IMR-90 (cell line): ENCODE data around the gene TAGLN2. TPM values are rescaled to one million over a fixed set of nuclear protein-coding genes. Genes with fewer than 3 reads are reported as not detected.

Source experiments
- ATAC-seq: fragments of 200-7000 bp; cut with Tn5 transposase; 2 replicates; pipeline ENCODE4 v1.9.1; 2020; ENCODE audit warnings: low read depth, mild to moderate bottlenecking, moderate library complexity
- BruUV-seq: library from RNA; stranded (reverse); fragments of 400-500 nt; replicated peaks from 2 replicates; lab custom pipeline; 2021; lab: Mats Ljungman, UMichigan
- CTCF ChIA-PET: fragments of 300-600 bp; formaldehyde crosslinking; extraction: SDS; loops from one replicate; lab custom pipeline; 2021; ENCODE audit warnings: antibody characterized with exemption; lab: Yijun Ruan, JAX
- POLR2A ChIA-PET: fragments of 300-600 bp; sonication (Branson Sonifier 250); formaldehyde crosslinking; loops from one replicate; lab custom pipeline; 2022; ENCODE audit warnings: antibody characterized with exemption; ENCODE audit not compliant: unreplicated experiment; lab: Charles Lee
- DNase-seq: peaks from one replicate; pipeline ENCODE4 v3.0.0; 2013
- H2AFZ ChIP-seq: replicated peaks from 2 replicates; pipeline ENCODE3; 2013; ENCODE audit warnings: low read length, mild to moderate bottlenecking; ENCODE audit not compliant: poor library complexity
- H2AK5ac ChIP-seq: 2 replicates; pipeline ENCODE4 v1.6.1; 2013; ENCODE audit warnings: low read depth, low read length, inconsistent platforms
- H2AK9ac ChIP-seq: replicated peaks from 2 replicates; pipeline ENCODE3; 2013; ENCODE audit warnings: mild to moderate bottlenecking, low read depth, low read length, moderate library complexity; ENCODE audit not compliant: poor library complexity
- H2BK120ac ChIP-seq: 2 replicates; pipeline ENCODE4 v1.6.1; 2013; ENCODE audit warnings: low read depth, low read length, inconsistent platforms
- H2BK15ac ChIP-seq: 3 replicates; pipeline ENCODE4 v1.6.1; 2013; ENCODE audit warnings: low read depth, low read length, inconsistent platforms
- H2BK20ac ChIP-seq: 2 replicates; pipeline ENCODE4 v1.6.1; 2013; ENCODE audit warnings: low read depth, mild to moderate bottlenecking, inconsistent platforms, low read length, moderate library complexity
- H2BK5ac ChIP-seq: 2 replicates; pipeline ENCODE4 v1.6.1; 2013; ENCODE audit warnings: mild to moderate bottlenecking, low read depth, low read length, inconsistent platforms; ENCODE audit not compliant: poor library complexity, severe bottlenecking
- H3K14ac ChIP-seq: replicated peaks from 2 replicates; pipeline ENCODE4 v1.6.1; 2013; ENCODE audit warnings: low read depth, low read length, inconsistent platforms
- H3K18ac ChIP-seq: 2 replicates; pipeline ENCODE4 v1.6.1; 2013; ENCODE audit warnings: low read depth, low read length, control low read depth
- H3K23ac ChIP-seq: 2 replicates; pipeline ENCODE4 v1.6.1; 2013; ENCODE audit warnings: low read depth, low read length, inconsistent platforms
- H3K27ac ChIP-seq: 2 replicates; pipeline ENCODE4 v1.5.1; 2013; ENCODE audit warnings: mild to moderate bottlenecking, control low read depth, low read length; ENCODE audit not compliant: insufficient read depth
- H3K27me3 ChIP-seq: 2 replicates; pipeline ENCODE4 v1.6.1; 2013; ENCODE audit warnings: low read length; ENCODE audit not compliant: control insufficient read depth, insufficient read depth
- H3K36me3 ChIP-seq: 2 replicates; pipeline ENCODE4 v1.6.1; 2013; ENCODE audit warnings: low read length, mixed read lengths; ENCODE audit not compliant: control insufficient read depth, insufficient read depth
- H3K4ac ChIP-seq: 2 replicates; pipeline ENCODE4 v1.6.1; 2013; ENCODE audit warnings: low read depth, low read length, inconsistent platforms
- H3K4me1 ChIP-seq: 2 replicates; pipeline ENCODE4 v1.6.1; 2013; ENCODE audit warnings: low read length, mixed read lengths; ENCODE audit not compliant: control insufficient read depth, insufficient read depth
- H3K4me2 ChIP-seq: 2 replicates; pipeline ENCODE4 v1.6.1; 2013; ENCODE audit warnings: low read depth, mild to moderate bottlenecking, control low read depth, low read length, moderate library complexity
- H3K4me3 ChIP-seq: 2 replicates; pipeline ENCODE4 v1.5.1; 2013; ENCODE audit warnings: low read depth, mild to moderate bottlenecking, control low read depth, low read length, moderate library complexity; ENCODE audit not compliant: insufficient read depth
- H3K56ac ChIP-seq: 2 replicates; pipeline ENCODE4 v1.6.1; 2013; ENCODE audit warnings: low read length, inconsistent platforms; ENCODE audit not compliant: insufficient read depth; ENCODE audit errors: extremely low read depth
- H3K79me1 ChIP-seq, 2 experiments: 2 replicates each; pipeline ENCODE4 v1.6.1; 2013; ENCODE audit warnings: low read length in 2 of 2, inconsistent platforms in 1 of 2, low read depth in 1 of 2
- H3K9ac ChIP-seq: 2 replicates; pipeline ENCODE4 v1.6.1; 2013; ENCODE audit warnings: low read depth, low read length, control low read depth
- H3K9me1 ChIP-seq: 2 replicates; pipeline ENCODE4 v1.6.1; 2013; ENCODE audit warnings: low read length, inconsistent platforms; ENCODE audit not compliant: insufficient read depth
- H3K9me3 ChIP-seq: 2 replicates; pipeline ENCODE4 v1.6.1; 2013; ENCODE audit warnings: low read length; ENCODE audit not compliant: control insufficient read depth, insufficient read depth
- H4K20me1 ChIP-seq: 2 replicates; pipeline ENCODE4 v1.6.1; 2013; ENCODE audit warnings: low read length, inconsistent platforms; ENCODE audit not compliant: insufficient read depth
- H4K5ac ChIP-seq: 2 replicates; pipeline ENCODE4 v1.6.1; 2013; ENCODE audit warnings: mild to moderate bottlenecking, low read depth, low read length, control low read depth
- H4K8ac ChIP-seq, 2 experiments: 2 replicates each; pipeline ENCODE4 v1.6.1; 2013; ENCODE audit warnings: low read depth in 2 of 2, low read length in 2 of 2, control low read depth in 1 of 2, inconsistent platforms in 1 of 2
- H4K91ac ChIP-seq: 2 replicates; pipeline ENCODE4 v1.6.1; 2013; ENCODE audit warnings: low read depth, low read length, inconsistent platforms; ENCODE audit not compliant: insufficient read depth
- BHLHE40 ChIP-seq: fragments of 150-350 bp; IDR thresholded peaks from 2 replicates; pipeline ENCODE4 v1.6.1; 2016; ENCODE audit warnings: mild to moderate bottlenecking, low read depth, low read length
- CEBPB ChIP-seq: IDR thresholded peaks from 2 replicates; pipeline ENCODE4 v1.6.1; 2012; ENCODE audit warnings: low read depth, low read length, improper control_type of control experiment
- FOS ChIP-seq: fragments of 150-350 bp; IDR thresholded peaks from 2 replicates; pipeline ENCODE4 v1.6.1; 2016; ENCODE audit warnings: low read depth, low read length
- MAFK ChIP-seq: IDR thresholded peaks from 2 replicates; pipeline ENCODE4 v1.6.1; 2012; ENCODE audit warnings: low read depth, low read length, improper control_type of control experiment
- MXI1 ChIP-seq: IDR thresholded peaks from 2 replicates; pipeline ENCODE4 v1.6.1; 2012; ENCODE audit warnings: low read depth, mild to moderate bottlenecking, low read length, moderate library complexity, borderline replicate concordance
- POLR2A ChIP-seq: IDR thresholded peaks from 2 replicates; pipeline ENCODE4 v1.6.1; 2012; ENCODE audit warnings: mild to moderate bottlenecking, low read depth, low read length
- WGBS, 2 experiments: methylation state at CpG; one replicate each; pipeline versions ENCODE4 v1.1.5 to v1.1.7; 2013; ENCODE audit warnings: missing lambda C conversion rate in 2 of 2; ENCODE audit not compliant: insufficient read length in 1 of 2; ENCODE audit errors: extremely low coverage in 2 of 2; 5-methylcytosine and 5-hydroxymethylcytosine counted together
- dilution Hi-C: fragments of 300-500 bp; cut with HindIII; formaldehyde crosslinking; loops from one replicate; pipeline ENCODE4 v1.14.3; 2018; ENCODE audit warnings: low sequenced_read_pairs; ENCODE audit not compliant: unreplicated experiment
- in situ Hi-C: fragments of 300-500 bp; cut with MboI; formaldehyde crosslinking; loops from 3 replicates; pipeline ENCODE4 v1.14.3; 2019; ENCODE audit warnings: low sequenced_read_pairs, inconsistent platforms, mixed read lengths
- intact Hi-C: fragments of 100-400 bp; cut with micrococcal nuclease; formaldehyde crosslinking; loops from 2 replicates; pipeline ENCODE4 v1.10.0; 2022
- polyA plus RNA-seq, 3 experiments: library from polyadenylated mRNA; depleted of rRNA; stranded (reverse); fragments of >200 nt; gene quantifications; 2 replicates each; pipeline ENCODE4 v1.2.3, GENCODE V29; 2012; ENCODE audit warnings: low replicate concordance in 1 of 3
- total RNA-seq: library from RNA; depleted of rRNA; stranded (reverse); fragments of >200 nt; gene quantifications from 2 replicates; pipeline ENCODE4 v1.2.3, GENCODE V29; 2012
- TF ChIP-seq, protein P1 (sequence below): conservative IDR thresholded peaks from 2 replicates; pipeline ENCODE4 v1.5.1; 2012; ENCODE audit warnings: mild to moderate bottlenecking, low read depth, low read length, improper control_type of control experiment
- TF ChIP-seq, protein P2 (sequence below): fragments of 150-350 bp; IDR thresholded peaks from 2 replicates; pipeline ENCODE4 v1.6.1; 2017; ENCODE audit warnings: mild to moderate bottlenecking, antibody characterized with exemption, low read length, low read depth
- TF ChIP-seq, protein P3 (sequence below): fragments of 150-350 bp; IDR thresholded peaks from 2 replicates; pipeline ENCODE4 v1.6.1; 2016; ENCODE audit warnings: low read depth, mild to moderate bottlenecking, low read length, moderate library complexity, borderline replicate concordance

TAGLN2 gene
- total and polyA plus RNA-seq, 2 of the 4 experiments (the other 2 are of a cell fraction) = 440 to 634 TPM

DNA sequence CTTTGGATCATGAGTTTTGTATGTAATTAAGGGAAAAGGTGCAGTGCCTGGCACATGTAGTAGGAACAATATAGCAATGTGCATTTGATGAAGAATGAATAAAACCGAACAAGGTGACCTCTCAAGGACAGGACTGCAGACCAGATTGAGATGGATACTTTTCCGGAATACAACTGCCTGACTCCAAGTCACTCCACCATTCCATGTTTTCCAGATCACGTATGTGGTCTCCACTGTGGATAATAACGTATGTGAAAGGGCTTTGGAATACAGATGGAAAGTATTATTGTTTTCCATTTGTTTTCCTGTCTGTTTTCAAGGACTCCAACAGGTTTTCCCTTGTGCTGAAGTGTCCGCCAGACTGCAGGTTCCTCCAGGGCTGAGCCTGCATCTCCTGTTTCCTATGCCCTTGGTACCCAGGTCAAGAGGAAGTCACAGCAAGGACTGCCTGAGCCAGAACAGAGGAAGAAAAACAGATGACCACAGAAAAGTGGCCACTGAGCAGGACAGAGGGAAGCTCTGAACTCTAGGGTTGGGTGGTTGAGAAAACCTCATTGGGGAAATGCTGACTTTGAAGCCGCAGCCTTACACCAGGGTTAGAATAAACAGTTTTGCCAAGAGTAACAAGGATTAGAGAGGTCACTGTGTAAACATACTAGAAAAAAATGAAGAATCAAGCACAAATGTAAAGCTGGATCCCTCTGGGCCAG lies 29.3 kb downstream of the TAGLN2 start (continued):
- TF ChIP-seq, protein P1, sequence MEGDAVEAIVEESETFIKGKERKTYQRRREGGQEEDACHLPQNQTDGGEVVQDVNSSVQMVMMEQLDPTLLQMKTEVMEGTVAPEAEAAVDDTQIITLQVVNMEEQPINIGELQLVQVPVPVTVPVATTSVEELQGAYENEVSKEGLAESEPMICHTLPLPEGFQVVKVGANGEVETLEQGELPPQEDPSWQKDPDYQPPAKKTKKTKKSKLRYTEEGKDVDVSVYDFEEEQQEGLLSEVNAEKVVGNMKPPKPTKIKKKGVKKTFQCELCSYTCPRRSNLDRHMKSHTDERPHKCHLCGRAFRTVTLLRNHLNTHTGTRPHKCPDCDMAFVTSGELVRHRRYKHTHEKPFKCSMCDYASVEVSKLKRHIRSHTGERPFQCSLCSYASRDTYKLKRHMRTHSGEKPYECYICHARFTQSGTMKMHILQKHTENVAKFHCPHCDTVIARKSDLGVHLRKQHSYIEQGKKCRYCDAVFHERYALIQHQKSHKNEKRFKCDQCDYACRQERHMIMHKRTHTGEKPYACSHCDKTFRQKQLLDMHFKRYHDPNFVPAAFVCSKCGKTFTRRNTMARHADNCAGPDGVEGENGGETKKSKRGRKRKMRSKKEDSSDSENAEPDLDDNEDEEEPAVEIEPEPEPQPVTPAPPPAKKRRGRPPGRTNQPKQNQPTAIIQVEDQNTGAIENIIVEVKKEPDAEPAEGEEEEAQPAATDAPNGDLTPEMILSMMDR = no peak

DNA sequence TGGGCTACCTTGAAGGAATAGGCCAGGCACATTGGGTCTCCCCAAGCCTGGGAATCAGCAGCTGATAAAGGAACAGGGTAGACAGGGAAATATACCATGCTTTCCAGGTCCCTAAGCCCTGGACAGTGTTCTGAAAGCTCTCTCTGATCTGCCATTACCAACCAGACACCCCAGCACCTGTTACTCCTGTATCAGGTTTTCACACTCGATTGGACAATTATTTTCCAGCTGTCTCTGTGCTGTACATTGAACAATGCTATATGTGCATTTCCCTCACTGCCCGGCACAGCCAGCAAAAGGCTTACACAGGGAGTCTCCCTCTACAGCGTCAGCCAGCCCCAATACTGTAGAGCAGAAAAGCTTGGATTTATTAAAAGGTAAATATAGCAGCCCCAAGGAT lies 30.0 kb downstream of the TAGLN2 start:
- Histone ChIP-seq H3K27me3 (no peaks in the 10 kb centered on the region), H2AK5ac (no peak overlapping the region), H3K18ac (no peak overlapping the region), H3K14ac (no peak overlapping the region), H3K27ac (no peak overlapping the region), H2AK9ac (peak overlapping the region; percentile 32), H2AFZ (no peak overlapping the region), H3K23ac (no peak overlapping the region), H3K9me1 (peaks cover 3% of the 10 kb centered on the region), H3K4ac (no peak overlapping the region), H4K8ac (no peak overlapping the region), H2BK120ac (no peak overlapping the region), H4K91ac (no peak overlapping the region), H4K5ac (no peak overlapping the region), H3K9ac (no peak overlapping the region), H2BK15ac (no peak overlapping the region; the same call in 2 of the 3 replicates), H2BK20ac (no peak overlapping the region), H4K20me1 (0 out of 2 replicates have a peak, but pooled peaks cover 3% of the 10 kb centered on the region), H3K4me3 (no peak overlapping the region), H2BK5ac (no peak overlapping the region), H3K9me3 (no peaks in the 10 kb centered on the region), H3K36me3 (no peaks in the 10 kb centered on the region), H3K4me1 (peaks cover 12% of the 10 kb centered on the region), H3K4me2 (no peak overlapping the region), H3K79me1 (peaks cover 0 to 3% of the 10 kb centered on the region in 2 experiments; a peak in 2 of 4 replicates), H3K56ac (no peak overlapping the region)
- dilution Hi-C loops = loop anchor here (25.0 kb wide), 1 partner anchor 108 kb away; the partner anchor contains the start of gene DUSP23
- WGBS, 2 experiments = no CpG with 5 or more reads among the region's 3 CpGs
- POLR2A ChIA-PET = no interaction called here
- intact Hi-C loops = no loop called here
- DNase-seq (no peak), ATAC-seq (no peak)
- CTCF ChIA-PET = interaction anchor here (0.8 to 9.2 kb wide), 3 partner anchors 97 to 120 kb away, joined by 4 to 150 read pairs (median 12); no protein-coding TSS in a partner anchor
- in situ Hi-C loops = loop anchor here (25.0 kb wide), 1 partner anchor 683 kb away; the partner anchor contains the start of gene ACKR1
- no TSS peak for BruUV-seq
- TF ChIP-seq POLR2A (no peak), MAFK (no peak), BHLHE40 (no peak), FOS (no peak), MXI1 (no peak), CEBPB (no peak)
- TF ChIP-seq, protein P1 = no peak
- TF ChIP-seq, protein P2, sequence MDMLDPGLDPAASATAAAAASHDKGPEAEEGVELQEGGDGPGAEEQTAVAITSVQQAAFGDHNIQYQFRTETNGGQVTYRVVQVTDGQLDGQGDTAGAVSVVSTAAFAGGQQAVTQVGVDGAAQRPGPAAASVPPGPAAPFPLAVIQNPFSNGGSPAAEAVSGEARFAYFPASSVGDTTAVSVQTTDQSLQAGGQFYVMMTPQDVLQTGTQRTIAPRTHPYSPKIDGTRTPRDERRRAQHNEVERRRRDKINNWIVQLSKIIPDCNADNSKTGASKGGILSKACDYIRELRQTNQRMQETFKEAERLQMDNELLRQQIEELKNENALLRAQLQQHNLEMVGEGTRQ = no peak
- TF ChIP-seq, protein P3, sequence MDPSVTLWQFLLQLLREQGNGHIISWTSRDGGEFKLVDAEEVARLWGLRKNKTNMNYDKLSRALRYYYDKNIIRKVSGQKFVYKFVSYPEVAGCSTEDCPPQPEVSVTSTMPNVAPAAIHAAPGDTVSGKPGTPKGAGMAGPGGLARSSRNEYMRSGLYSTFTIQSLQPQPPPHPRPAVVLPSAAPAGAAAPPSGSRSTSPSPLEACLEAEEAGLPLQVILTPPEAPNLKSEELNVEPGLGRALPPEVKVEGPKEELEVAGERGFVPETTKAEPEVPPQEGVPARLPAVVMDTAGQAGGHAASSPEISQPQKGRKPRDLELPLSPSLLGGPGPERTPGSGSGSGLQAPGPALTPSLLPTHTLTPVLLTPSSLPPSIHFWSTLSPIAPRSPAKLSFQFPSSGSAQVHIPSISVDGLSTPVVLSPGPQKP = no peak
